ENCODE results near the gene ALPK1. TPM values are rescaled to one million over a fixed set of nuclear protein-coding genes. Genes with fewer than 3 reads are reported as not detected.

Gene ALPK1
- total RNA-seq, 1 donor from 2014 or later, result 13.7 TPM

- DNase-seq (ENCODE audit: low read depth), result no peak
- Histone ChIP-seq H3K36me3 (ENCODE audit: control insufficient read depth, insufficient read depth, low read length) (peaks cover 2% of the 10 kb centered on the region), H3K4me3 (ENCODE audit: low read depth, low read length) (no peak overlapping the region), H3K27me3 (ENCODE audit: control insufficient read depth, insufficient read depth, low read length) (no peaks in the 10 kb centered on the region)
- TF ChIP-seq, protein P1, sequence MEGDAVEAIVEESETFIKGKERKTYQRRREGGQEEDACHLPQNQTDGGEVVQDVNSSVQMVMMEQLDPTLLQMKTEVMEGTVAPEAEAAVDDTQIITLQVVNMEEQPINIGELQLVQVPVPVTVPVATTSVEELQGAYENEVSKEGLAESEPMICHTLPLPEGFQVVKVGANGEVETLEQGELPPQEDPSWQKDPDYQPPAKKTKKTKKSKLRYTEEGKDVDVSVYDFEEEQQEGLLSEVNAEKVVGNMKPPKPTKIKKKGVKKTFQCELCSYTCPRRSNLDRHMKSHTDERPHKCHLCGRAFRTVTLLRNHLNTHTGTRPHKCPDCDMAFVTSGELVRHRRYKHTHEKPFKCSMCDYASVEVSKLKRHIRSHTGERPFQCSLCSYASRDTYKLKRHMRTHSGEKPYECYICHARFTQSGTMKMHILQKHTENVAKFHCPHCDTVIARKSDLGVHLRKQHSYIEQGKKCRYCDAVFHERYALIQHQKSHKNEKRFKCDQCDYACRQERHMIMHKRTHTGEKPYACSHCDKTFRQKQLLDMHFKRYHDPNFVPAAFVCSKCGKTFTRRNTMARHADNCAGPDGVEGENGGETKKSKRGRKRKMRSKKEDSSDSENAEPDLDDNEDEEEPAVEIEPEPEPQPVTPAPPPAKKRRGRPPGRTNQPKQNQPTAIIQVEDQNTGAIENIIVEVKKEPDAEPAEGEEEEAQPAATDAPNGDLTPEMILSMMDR (IDR thresholded peaks at IDR 0.05; ENCODE audit: insufficient read depth, low read length, severe bottlenecking), result no peak
- no peak for FAIRE-seq
These were observed 60.7 kb downstream of the ALPK1 start for GRCh38 chr4:112357897-112358296.

DNA sequence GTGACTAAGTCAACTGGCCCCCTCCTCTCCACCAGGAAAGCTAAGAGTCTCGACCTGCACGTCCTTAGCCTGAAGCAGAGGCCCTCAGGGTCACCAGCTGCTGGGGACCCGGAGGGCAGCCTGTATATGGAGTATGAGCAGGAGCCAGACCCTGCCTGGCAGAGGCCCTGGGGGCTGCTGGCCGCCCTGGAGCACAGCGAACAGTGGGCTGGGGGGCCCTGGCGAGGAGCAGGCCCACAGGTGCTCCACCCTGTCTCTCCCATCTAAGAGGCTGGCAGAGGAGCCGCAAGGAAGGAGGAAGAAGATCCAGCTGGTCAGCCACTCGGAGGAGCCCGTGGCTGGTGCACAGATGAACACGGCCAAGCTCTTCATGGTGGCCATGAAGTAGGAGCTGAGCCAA lies 61.2 kb downstream of the ALPK1 start:
- FAIRE-seq (no peak), DNase-seq (ENCODE audit: low read depth) (no peak)
- TF ChIP-seq, protein P1 (IDR thresholded peaks at IDR 0.05; ENCODE audit: insufficient read depth, low read length, severe bottlenecking), result no peak

GRCh38 chr4:112358952-112359749 lies 62.0 kb downstream of the ALPK1 start:
- TF ChIP-seq, protein P1 (IDR thresholded peaks at IDR 0.05; ENCODE audit: insufficient read depth, low read length, severe bottlenecking), result no peak
- Histone ChIP-seq H3K36me3 (ENCODE audit: control insufficient read depth, insufficient read depth, low read length) (peaks cover 2% of the 10 kb centered on the region), H3K27me3 (ENCODE audit: control insufficient read depth, insufficient read depth, low read length) (no peaks in the 10 kb centered on the region), H3K4me3 (ENCODE audit: low read depth, low read length) (no peak overlapping the region)
- FAIRE-seq (no peak), DNase-seq (ENCODE audit: low read depth) (no peak)

More for the DNA sequence above, 61.2 kb downstream of the ALPK1 start:
- Histone ChIP-seq H3K27me3 (ENCODE audit: control insufficient read depth, insufficient read depth, low read length) (no peaks in the 10 kb centered on the region), H3K36me3 (ENCODE audit: control insufficient read depth, insufficient read depth, low read length) (peaks cover 2% of the 10 kb centered on the region), H3K4me3 (ENCODE audit: low read depth, low read length) (no peak overlapping the region)

DNA sequence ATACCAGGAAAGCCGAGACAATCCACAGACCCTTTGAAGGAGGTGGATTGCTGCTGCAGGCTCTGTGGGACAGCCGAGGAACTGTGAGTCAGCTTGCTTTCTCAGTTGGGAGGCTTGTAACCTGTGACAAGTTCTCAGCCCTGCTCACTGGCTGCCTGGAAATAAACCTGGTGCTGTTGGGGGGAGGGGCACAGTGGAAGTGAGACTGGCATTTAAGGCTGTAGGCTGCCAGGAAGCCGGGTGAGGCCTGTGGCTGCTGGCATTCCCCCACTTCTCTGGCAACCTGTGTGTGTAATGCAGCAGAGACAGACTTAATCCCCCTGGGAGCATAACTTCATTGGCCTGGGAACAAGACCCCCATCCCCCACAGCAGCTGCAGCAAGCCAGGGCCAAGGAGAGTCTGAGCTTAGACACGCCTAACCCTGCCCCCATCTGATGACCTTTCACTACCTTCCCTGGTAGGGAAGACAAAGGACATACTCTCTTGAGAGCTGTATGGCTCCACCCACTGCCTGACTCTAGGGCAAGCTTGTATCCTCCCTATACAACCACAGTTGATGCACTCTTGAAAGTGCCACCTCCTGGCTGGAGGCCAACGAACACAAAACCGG lies 64.1 kb downstream of the ALPK1 start:
- TF ChIP-seq, protein P1 (IDR thresholded peaks at IDR 0.05; ENCODE audit: insufficient read depth, low read length, severe bottlenecking), result no peak

DNA sequence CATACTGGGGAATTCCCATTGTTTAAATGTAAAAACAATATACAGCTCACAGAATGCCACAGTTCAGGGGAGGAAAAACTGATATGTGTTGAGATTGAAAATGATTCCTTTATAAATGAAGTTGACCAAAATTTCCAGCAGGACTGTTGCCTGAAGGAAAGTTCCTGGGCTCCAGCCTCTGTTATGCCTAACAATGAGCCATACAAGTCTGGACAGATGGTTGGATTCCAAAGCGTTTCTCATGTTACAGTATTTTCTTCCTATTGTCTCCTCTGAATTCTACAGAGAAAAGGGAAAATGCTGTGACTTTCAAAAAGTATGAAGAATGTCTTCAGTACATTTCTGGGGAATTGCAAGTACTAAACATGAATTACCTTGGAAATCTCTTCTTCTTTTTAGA lies 73.3 kb downstream of the ALPK1 start:
- FAIRE-seq (no peak), DNase-seq (ENCODE audit: low read depth) (peak; percentile 72)
- Histone ChIP-seq H3K4me3 (ENCODE audit: low read depth, low read length) (no peak overlapping the region), H3K36me3 (ENCODE audit: control insufficient read depth, insufficient read depth, low read length) (no peaks in the 10 kb centered on the region), H3K27me3 (ENCODE audit: control insufficient read depth, insufficient read depth, low read length) (no peaks in the 10 kb centered on the region)
- TF ChIP-seq, protein P1 (IDR thresholded peaks at IDR 0.05; ENCODE audit: insufficient read depth, low read length, severe bottlenecking), result no peak

More for the DNA sequence above, 64.1 kb downstream of the ALPK1 start:
- FAIRE-seq (no peak), DNase-seq (ENCODE audit: low read depth) (peak; percentile 42)
- Histone ChIP-seq H3K4me3 (ENCODE audit: low read depth, low read length) (no peak overlapping the region), H3K36me3 (ENCODE audit: control insufficient read depth, insufficient read depth, low read length) (no peaks in the 10 kb centered on the region), H3K27me3 (ENCODE audit: control insufficient read depth, insufficient read depth, low read length) (no peaks in the 10 kb centered on the region)
